ENCODE measurements around the gene OR10AD1.

GRCh38 chr12:48157018-48157888, 45.8 kb downstream of the OR10AD1 start, which contains the start of gene ASB8:
- TF ChIP-seq POLR2A (IDR thresholded peaks at IDR 0.05; ENCODE audit: low read length): peak; percentile 76
- no peak for TF ChIP-seq GATA1 (IDR thresholded peaks at IDR 0.05; ENCODE audit: low read depth, low read length)
